AG09309 (cell line): Measurements from ENCODE around the gene ST6GALNAC1.

ENCODE experiments used
- DNase-seq: peaks from one replicate; pipeline ENCODE4 v3.0.0-alpha.2; 2010; ENCODE audit warnings: low read depth
- H3K4me3 ChIP-seq: 2 replicates; pipeline ENCODE4 v1.5.1; 2011; ENCODE audit warnings: mild to moderate bottlenecking, low read depth, low read length, moderate library complexity; ENCODE audit not compliant: control insufficient read depth
- CTCF ChIP-seq: IDR thresholded peaks from 2 replicates; pipeline ENCODE4 v1.5.1; 2011; ENCODE audit warnings: mild to moderate bottlenecking, low read depth, low read length, inconsistent platforms; ENCODE audit not compliant: insufficient read depth, control insufficient read depth; ENCODE audit errors: missing control alignments

Gene ST6GALNAC1

GRCh38 chr17:76671123-76671911 lies 27.8 kb upstream of the ST6GALNAC1 start:
- peak; percentile 100 for DNase-seq
- peak overlapping the region; percentile 69 for H3K4me3 ChIP-seq
- no peak for TF ChIP-seq CTCF

- no peak for DNase-seq
- no peak overlapping the region for H3K4me3 ChIP-seq
- TF ChIP-seq CTCF: no peak
Measured at GRCh38 chr17:76670718-76671122, 27.2 kb upstream of the ST6GALNAC1 start.

GRCh38 chr17:76670020-76670717 lies 26.6 kb upstream of the ST6GALNAC1 start:
- TF ChIP-seq CTCF: no peak
- DNase-seq: no peak
- H3K4me3 ChIP-seq: no peak overlapping the region

- no peak overlapping the region for H3K4me3 ChIP-seq
- DNase-seq: no peak
- no peak for TF ChIP-seq CTCF
Measured at GRCh38 chr17:76667786-76668453, 24.4 kb upstream of the ST6GALNAC1 start.

- TF ChIP-seq CTCF: no peak
- H3K4me3 ChIP-seq: no peak overlapping the region
- DNase-seq: no peak
Measured at GRCh38 chr17:76667491-76667755, 23.9 kb upstream of the ST6GALNAC1 start.

GRCh38 chr17:76660656-76661042 lies 17.1 kb upstream of the ST6GALNAC1 start:
- TF ChIP-seq CTCF: no peak
- DNase-seq: no peak
- H3K4me3 ChIP-seq: no peak overlapping the region
